ENCODE results near the gene PIEZO1.

DNA sequence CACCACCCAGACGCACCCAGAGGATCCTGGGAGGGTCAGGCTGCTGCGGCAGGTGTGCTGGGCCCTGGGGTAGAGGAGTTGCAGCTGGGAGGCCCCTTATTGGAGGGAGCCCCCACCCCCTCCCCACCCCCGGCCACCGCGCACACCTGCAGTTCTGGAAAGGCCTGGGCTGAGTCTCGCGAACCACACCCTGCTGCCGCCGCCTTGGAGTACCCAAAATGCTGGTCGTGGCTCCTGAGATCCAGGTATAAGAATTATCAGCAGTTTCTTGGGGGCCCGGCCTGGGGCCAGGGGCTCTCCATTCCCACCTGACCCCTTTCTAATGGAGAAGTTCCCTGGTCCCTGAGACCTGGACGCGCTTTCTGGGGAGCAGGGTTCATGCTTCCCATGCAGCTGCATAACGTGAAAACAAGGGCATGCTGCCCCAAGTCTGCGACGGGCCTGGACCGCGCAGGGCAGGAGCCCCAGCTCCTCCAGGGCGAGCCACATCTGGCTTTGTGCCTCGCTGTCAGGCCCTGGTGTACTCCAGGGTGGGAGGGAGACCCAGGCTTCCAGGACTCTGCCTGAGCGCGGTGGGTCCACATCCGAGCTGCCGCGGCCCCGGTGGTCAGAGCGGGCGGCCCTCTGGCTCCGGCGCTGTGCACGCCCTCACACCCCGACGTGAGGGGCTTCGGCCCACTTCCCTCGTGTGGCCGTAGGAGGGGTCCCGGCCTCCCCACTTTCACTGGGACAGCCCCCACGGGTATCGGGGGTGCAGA, 91.4 kb downstream of the PIEZO1 start:
- TF ChIP-seq, protein P1, sequence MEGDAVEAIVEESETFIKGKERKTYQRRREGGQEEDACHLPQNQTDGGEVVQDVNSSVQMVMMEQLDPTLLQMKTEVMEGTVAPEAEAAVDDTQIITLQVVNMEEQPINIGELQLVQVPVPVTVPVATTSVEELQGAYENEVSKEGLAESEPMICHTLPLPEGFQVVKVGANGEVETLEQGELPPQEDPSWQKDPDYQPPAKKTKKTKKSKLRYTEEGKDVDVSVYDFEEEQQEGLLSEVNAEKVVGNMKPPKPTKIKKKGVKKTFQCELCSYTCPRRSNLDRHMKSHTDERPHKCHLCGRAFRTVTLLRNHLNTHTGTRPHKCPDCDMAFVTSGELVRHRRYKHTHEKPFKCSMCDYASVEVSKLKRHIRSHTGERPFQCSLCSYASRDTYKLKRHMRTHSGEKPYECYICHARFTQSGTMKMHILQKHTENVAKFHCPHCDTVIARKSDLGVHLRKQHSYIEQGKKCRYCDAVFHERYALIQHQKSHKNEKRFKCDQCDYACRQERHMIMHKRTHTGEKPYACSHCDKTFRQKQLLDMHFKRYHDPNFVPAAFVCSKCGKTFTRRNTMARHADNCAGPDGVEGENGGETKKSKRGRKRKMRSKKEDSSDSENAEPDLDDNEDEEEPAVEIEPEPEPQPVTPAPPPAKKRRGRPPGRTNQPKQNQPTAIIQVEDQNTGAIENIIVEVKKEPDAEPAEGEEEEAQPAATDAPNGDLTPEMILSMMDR (IDR thresholded peaks at IDR 0.05) = no peak
- TF ChIP-seq POLR2A (IDR thresholded peaks at IDR 0.05) = no peak
